Sigmoid colon (tissue), 4 donors: Measurements from ENCODE around the gene USP32.

Experiments used
- EP300 ChIP-seq, 4 donors: sonication (generic); formaldehyde crosslinking; IDR thresholded peaks; one replicate each; pipeline ENCODE4 v1.6.1; 2017; ENCODE audit warnings: antibody characterized with exemption in 4 of 4
- POLR2A ChIP-seq, 2 donors: fragments of 450-650 bp; IDR thresholded peaks; one replicate each; pipeline ENCODE4 v1.6.1; 2016; ENCODE audit warnings: antibody characterized with exemption in 2 of 2, mild to moderate bottlenecking in 2 of 2, moderate library complexity in 2 of 2
- POLR2AphosphoS5 ChIP-seq, 4 donors: sonication (generic); formaldehyde crosslinking; IDR thresholded peaks; one replicate each; pipeline ENCODE4 v1.6.1; 2017; ENCODE audit warnings: antibody characterized with exemption in 4 of 4
- TF ChIP-seq, protein P1 (sequence below), 4 experiments: fragments of 450-650 bp in 3 of 4; fragments of 200-600 bp in 1 of 4; IDR thresholded peaks; one replicate each; pipeline ENCODE4 v1.5.1; 2016 to 2019; ENCODE audit warnings: antibody characterized with exemption in 4 of 4, mild to moderate bottlenecking in 3 of 4, moderate library complexity in 2 of 4

DNA sequence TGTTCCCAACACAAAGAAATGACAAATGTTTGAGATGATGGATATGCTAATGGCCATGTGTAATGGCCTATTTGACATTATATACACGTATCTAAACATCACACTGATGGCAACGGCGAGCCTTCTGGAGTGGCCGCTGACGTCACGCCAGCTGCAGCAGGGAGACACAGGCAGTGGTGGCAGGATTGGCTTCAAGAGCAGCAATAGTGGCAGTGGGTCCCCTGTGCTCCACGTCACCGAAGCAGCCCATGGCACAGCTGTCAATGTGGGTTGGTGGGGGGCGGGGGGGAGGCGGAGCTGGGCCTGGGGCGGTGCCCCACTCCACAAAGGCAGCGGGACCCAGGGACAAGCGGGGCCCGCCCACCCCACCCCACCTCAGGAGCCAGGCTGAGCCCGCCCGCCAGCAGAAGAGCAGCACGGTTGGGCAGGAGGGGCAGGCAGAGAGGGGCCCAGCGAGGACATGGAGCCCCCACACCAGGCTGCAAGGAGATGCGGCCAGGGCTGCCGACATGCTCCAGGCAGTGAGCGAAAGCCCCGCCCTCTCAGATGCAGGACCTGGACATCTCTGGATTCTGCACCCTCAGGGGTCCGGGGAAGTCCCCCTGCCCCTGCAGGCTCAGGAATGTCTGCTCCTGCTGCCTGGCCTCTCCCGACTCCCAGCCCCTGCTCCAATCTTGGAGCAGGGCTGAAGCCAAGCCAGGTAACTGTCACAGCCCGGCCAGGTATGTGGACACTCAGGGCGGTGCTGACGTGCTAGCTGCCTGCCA, 64.6 kb downstream of the USP32 start:
- no peak for TF ChIP-seq EP300 (IDR thresholded peaks at IDR 0.05)
- TF ChIP-seq, protein P1, sequence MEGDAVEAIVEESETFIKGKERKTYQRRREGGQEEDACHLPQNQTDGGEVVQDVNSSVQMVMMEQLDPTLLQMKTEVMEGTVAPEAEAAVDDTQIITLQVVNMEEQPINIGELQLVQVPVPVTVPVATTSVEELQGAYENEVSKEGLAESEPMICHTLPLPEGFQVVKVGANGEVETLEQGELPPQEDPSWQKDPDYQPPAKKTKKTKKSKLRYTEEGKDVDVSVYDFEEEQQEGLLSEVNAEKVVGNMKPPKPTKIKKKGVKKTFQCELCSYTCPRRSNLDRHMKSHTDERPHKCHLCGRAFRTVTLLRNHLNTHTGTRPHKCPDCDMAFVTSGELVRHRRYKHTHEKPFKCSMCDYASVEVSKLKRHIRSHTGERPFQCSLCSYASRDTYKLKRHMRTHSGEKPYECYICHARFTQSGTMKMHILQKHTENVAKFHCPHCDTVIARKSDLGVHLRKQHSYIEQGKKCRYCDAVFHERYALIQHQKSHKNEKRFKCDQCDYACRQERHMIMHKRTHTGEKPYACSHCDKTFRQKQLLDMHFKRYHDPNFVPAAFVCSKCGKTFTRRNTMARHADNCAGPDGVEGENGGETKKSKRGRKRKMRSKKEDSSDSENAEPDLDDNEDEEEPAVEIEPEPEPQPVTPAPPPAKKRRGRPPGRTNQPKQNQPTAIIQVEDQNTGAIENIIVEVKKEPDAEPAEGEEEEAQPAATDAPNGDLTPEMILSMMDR (IDR thresholded peaks at IDR 0.05) = no peak
- no peak for TF ChIP-seq POLR2A (IDR thresholded peaks at IDR 0.05)
- no peak for TF ChIP-seq POLR2AphosphoS5 (IDR thresholded peaks at IDR 0.05)
